Subcutaneous preadipocyte (primary cell): Measurements from ENCODE around the gene SEC63. TPM values are rescaled to one million over a fixed set of nuclear protein-coding genes. Genes with fewer than 3 reads are reported as not detected.

Experiments used
- small RNA-seq: library from RNA; depleted of rRNA; stranded (forward); fragments of <200 nt; gene quantifications from one replicate; pipeline ENCODE3, GENCODE V24; 2012
- total RNA-seq: library from RNA; depleted of rRNA; stranded (reverse); fragments of >200 nt; gene quantifications from 2 replicates; pipeline ENCODE4 v1.2.3, GENCODE V29; 2012

SEC63 gene
- 22.4 and 26.4 TPM in 2 replicates for total RNA-seq

GRCh38 chr6:107957909-107958688, at the start of gene SEC63:
SEC63 (minus strand) TSS chr6:107958208; CDS start chr6:107958009, 199 bp downstream.

Small RNA genes within 50 kb of the gene (small RNA-seq; reads per million reads assigned to genes)
- gene MTHFD2P3 = not detected
- 0.33 reads per million, percentile 12 among the genes with 10 or more reads in this experiment for gene RF00045
- gene RNU6-437P = not detected

Other genes starting within 250 kb of the SEC63 start
- gene SCML4, start 133.9 kb downstream of the SEC63 start, total RNA-seq = not detected in 2 replicates
- gene OSTM1, start 116.5 kb upstream of the SEC63 start, total RNA-seq = 11.8 and 19.0 TPM in 2 replicates
- gene NR2E1, start 207.8 kb upstream of the SEC63 start, total RNA-seq = not detected in 2 replicates